Adrenal gland (tissue), 5 donors: ENCODE measurements around the gene NUP37.

Source experiments
- CTCF ChIP-seq, 6 experiments: fragments of 450-650 bp in 4 of 6; fragments of 200-600 bp in 2 of 6; sonication (generic) in 1 of 6; IDR thresholded peaks; 1 replicate in 5 of 6; 2 replicates in 1 of 6; pipeline versions ENCODE4 v1.5.1 to v1.8.0; 2016 to 2021; ENCODE audit warnings: antibody characterized with exemption in 6 of 6, mild to moderate bottlenecking in 2 of 6, moderate library complexity in 1 of 6
- POLR2A ChIP-seq, 2 donors: fragments of 450-650 bp; IDR thresholded peaks; one replicate each; pipeline ENCODE4 v1.6.1; 2017; ENCODE audit warnings: antibody characterized with exemption in 2 of 2, mild to moderate bottlenecking in 2 of 2, moderate library complexity in 1 of 2
- donor health status: DM: no; HTN: no; CAD: no.

DNA sequence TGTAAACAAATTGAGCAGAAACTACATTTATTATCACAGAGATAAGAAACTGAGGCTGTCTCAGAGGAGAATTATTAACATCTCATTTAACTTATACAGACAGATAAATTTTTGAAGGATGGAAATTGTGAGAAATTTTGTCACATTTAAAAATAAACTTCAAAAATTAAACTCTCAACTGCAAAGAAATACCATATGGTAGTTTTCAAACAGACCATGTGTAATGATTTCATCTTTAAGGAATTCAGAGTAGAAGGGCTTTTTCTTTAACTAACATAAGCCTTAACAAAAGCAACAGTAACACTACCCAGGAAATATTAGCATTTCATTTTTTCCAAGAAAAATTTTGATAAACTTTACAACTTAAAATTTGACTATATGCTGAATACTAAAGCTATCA, 26.6 kb downstream of the NUP37 start:
- TF ChIP-seq CTCF (IDR thresholded peaks at IDR 0.05) (no peak), POLR2A (IDR thresholded peaks at IDR 0.05) (no peak)
